ENCODE measurements around the gene MYL12B.
A peak's percentile ranks its signal among the peaks of the same experiment; 100 is the strongest.

Gene MYL12B

GRCh38 chr18:3235846-3236245, 26.1 kb upstream of the MYL12B start:
- no peak for DNase-seq (ENCODE audit: low read depth, low spot score)

GRCh38 chr18:3236470-3236869, 25.5 kb upstream of the MYL12B start:
- DNase-seq (ENCODE audit: low read depth, low spot score) = no peak

- no peak for DNase-seq (ENCODE audit: low read depth, low spot score)
Observed at GRCh38 chr18:3238742-3239141, 23.2 kb upstream of the MYL12B start.

- no peak for DNase-seq (ENCODE audit: low read depth, low spot score)
Observed at GRCh38 chr18:3245185-3245564, 16.8 kb upstream of the MYL12B start.

- DNase-seq (ENCODE audit: low read depth, low spot score) = peak; percentile 75
Observed at GRCh38 chr18:3245853-3246634, 15.9 kb upstream of the MYL12B start.

GRCh38 chr18:3246635-3247239, 15.2 kb upstream of the MYL12B start:
- no peak for DNase-seq (ENCODE audit: low read depth, low spot score)

GRCh38 chr18:3247240-3248061, 14.5 kb upstream of the MYL12B start, which contains the start of gene MYL12A:
Gene MYL12A, plus strand, starts transcription at chr18:3247801. Its CDS starts 5,447 bp downstream, at chr18:3253248.
- peak; percentile 88 for DNase-seq (ENCODE audit: low read depth, low spot score)

GRCh38 chr18:3248062-3248657, 13.8 kb upstream of the MYL12B start:
- DNase-seq (ENCODE audit: low read depth, low spot score) = no peak

- no peak for DNase-seq (ENCODE audit: low read depth, low spot score)
Observed at GRCh38 chr18:3248658-3249359, 13.1 kb upstream of the MYL12B start.

- no peak for DNase-seq (ENCODE audit: low read depth, low spot score)
Observed at GRCh38 chr18:3250237-3251107, 11.5 kb upstream of the MYL12B start.

GRCh38 chr18:3251249-3251962, 10.5 kb upstream of the MYL12B start:
- no peak for DNase-seq (ENCODE audit: low read depth, low spot score)

- no peak for DNase-seq (ENCODE audit: low read depth, low spot score)
Observed at GRCh38 chr18:3251963-3252277, 10.0 kb upstream of the MYL12B start.

- no peak for DNase-seq (ENCODE audit: low read depth, low spot score)
Observed at GRCh38 chr18:3252843-3253242, 9.1 kb upstream of the MYL12B start.

- DNase-seq (ENCODE audit: low read depth, low spot score) = no peak
Observed at GRCh38 chr18:3254725-3255124, 7.2 kb upstream of the MYL12B start.

- DNase-seq (ENCODE audit: low read depth, low spot score) = no peak
Observed at GRCh38 chr18:3255611-3256165, 6.2 kb upstream of the MYL12B start.

- DNase-seq (ENCODE audit: low read depth, low spot score) = no peak
Observed at GRCh38 chr18:3256693-3257626, 5.0 kb upstream of the MYL12B start.

GRCh38 chr18:3257627-3258120, 4.3 kb upstream of the MYL12B start:
- no peak for DNase-seq (ENCODE audit: low read depth, low spot score)

- DNase-seq (ENCODE audit: low read depth, low spot score) = no peak
Observed at GRCh38 chr18:3260995-3261372, 949 bp upstream of the MYL12B start.
